Right lobe of liver (tissue), 6 donors: Measurements from ENCODE around the gene HTRA3. TPM values are rescaled to one million over a fixed set of nuclear protein-coding genes. Genes with fewer than 3 reads are reported as not detected.

Source experiments
- ATAC-seq, 4 donors: fragments of 200-7000 bp; cut with Tn5 transposase; one replicate each; pipeline ENCODE4 v1.9.1; 2020; ENCODE audit warnings: mild to moderate bottlenecking in 4 of 4, moderate library complexity in 4 of 4
- DNase-seq, 3 donors: peaks; one replicate each; pipeline ENCODE4 v3.0.0-alpha.2; 2020
- H3K27ac ChIP-seq, 3 donors: fragments of 200-600 bp; one replicate each; pipeline ENCODE4 v1.8.0; 2022
- H3K27me3 ChIP-seq, 2 donors: fragments of 200-600 bp; one replicate each; pipeline ENCODE4 v1.8.0; 2022
- H3K36me3 ChIP-seq, 4 donors: fragments of 200-600 bp; sonication (generic) in 1 of 4; one replicate each; pipeline versions ENCODE4 v1.5.1 to v1.8.0; 2017 to 2022; ENCODE audit warnings: control low read depth in 1 of 4
- H3K4me1 ChIP-seq, 4 donors: fragments of 200-600 bp; sonication (generic) in 1 of 4; one replicate each; pipeline versions ENCODE4 v1.5.1 to v1.8.0; 2017 to 2022; ENCODE audit warnings: control low read depth in 1 of 4
- H3K4me3 ChIP-seq, 3 donors: fragments of 200-600 bp; one replicate each; pipeline ENCODE4 v1.8.0; 2022
- H3K9me3 ChIP-seq, 4 donors: fragments of 200-600 bp; sonication (generic) in 1 of 4; one replicate each; pipeline versions ENCODE4 v1.5.1 to v1.8.0; 2017 to 2022; ENCODE audit warnings: control low read depth in 1 of 4
- CTCF ChIP-seq, 4 donors: fragments of 200-600 bp in 3 of 4; fragments of 450-650 bp in 1 of 4; IDR thresholded peaks; one replicate each; pipeline versions ENCODE4 v1.5.1 to v1.8.0; 2016 to 2022; ENCODE audit warnings: antibody characterized with exemption in 4 of 4, mild to moderate bottlenecking in 2 of 4
- POLR2A ChIP-seq: fragments of 450-650 bp; IDR thresholded peaks from one replicate; pipeline ENCODE4 v1.6.1; 2017; ENCODE audit warnings: antibody characterized with exemption, mild to moderate bottlenecking
- WGBS: methylation state at CpG from one replicate; pipeline ENCODE4 v1.1.6; 2018; ENCODE audit warnings: low coverage, low lambda C conversion rate; ENCODE audit not compliant: insufficient coverage; ENCODE audit errors: missing lambda C conversion rate; 5-methylcytosine and 5-hydroxymethylcytosine counted together
- intact Hi-C, 2 donors: fragments of 100-400 bp; cut with DNase I; formaldehyde crosslinking; loops; one replicate each; pipeline versions ENCODE4 v1.11.2 to v1.14.1; 2022
- total RNA-seq, 6 experiments: library from RNA; depleted of rRNA in 2 of 6; stranded (reverse); fragments of >200 nt in 2 of 6; fragmentation: NEBNext Ultra II Directional in 3 of 6; extraction: Animal tissue kit (Norgen Biotek cat#: 25700) in 3 of 6; gene quantifications; one replicate each; pipeline versions ENCODE4 v1.1.0 to v1.2.4, GENCODE V29; 2016 to 2023
- donor health status: DM: no; HTN: yes; CAD: no.
- donor health status: DM: no; HTN: no; CAD: no.
- donor health status: DM: no; HTN: no; CAD: no.
- donor health status: DM: no; HTN: yes; CAD: no.
- donor health status: DM: no; HTN: yes; CAD: no.

The HTRA3 gene
- total RNA-seq, 6 experiments from 2014 or later: 0.32 to 1.6 (median 1.0) TPM

DNA sequence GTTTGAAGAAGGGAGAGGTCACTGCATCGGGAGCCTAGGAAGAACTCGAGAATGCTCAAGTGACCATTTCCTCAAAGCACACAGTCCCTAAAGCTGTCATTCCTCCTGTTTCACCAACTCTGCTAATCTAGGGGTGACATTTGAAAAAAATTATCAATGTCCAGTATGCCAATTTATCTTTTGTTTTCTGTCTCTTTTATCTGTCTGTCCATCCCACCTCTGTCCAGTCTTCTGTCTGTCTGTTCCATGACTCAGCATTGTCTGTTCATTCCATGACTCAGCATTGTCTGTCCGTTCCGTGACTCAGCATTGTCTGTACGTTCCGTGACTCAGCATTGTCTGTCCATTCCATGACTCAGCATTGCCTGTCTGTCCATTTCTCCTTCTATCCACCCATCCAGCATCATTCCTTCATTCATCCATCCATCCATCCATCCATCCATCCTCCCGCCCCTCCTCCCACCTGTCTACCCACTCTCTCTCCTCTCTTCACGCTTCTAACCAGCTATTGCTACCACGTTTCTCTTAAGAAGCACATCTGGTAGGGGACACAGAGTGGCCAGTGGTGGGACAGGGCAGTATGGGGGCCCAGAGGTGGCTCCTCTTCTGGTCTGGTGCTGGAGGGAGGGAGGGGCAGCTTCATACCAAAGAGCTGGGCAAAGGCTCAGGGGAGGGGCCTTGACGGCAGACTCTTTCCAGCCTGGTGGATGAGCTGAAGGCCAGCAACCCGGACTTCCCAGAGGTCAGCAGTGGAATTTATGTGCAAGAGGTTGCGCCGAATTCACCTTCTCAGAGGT lies 34.1 kb downstream of the HTRA3 start:
- no peaks in the 10 kb centered on the region for H3K27me3 ChIP-seq
- ATAC-seq: peak in 1 of 4 donors; percentile 34
- WGBS: 66% methylated on average over 12 of the region's 13 CpGs
- TF ChIP-seq CTCF (IDR thresholded peaks at IDR 0.05) (no peak), POLR2A (no peak)
- DNase-seq: peak in 2 of 3 donors; percentile 20 to 28
- H3K36me3 ChIP-seq: no peaks in the 10 kb centered on the region
- intact Hi-C loops: no loop called here
- no peaks in the 10 kb centered on the region for H3K4me1 ChIP-seq
- no peak overlapping the region for H3K4me3 ChIP-seq
- no peak overlapping the region for H3K27ac ChIP-seq
- no peaks in the 10 kb centered on the region for H3K9me3 ChIP-seq

GRCh38 chr4:8304827-8305695 lies 35.5 kb downstream of the HTRA3 start:
- Histone ChIP-seq H3K36me3 (no peaks in the 10 kb centered on the region), H3K27ac (no peak overlapping the region), H3K4me3 (no peak overlapping the region), H3K4me1 (peaks cover 0 to 3% (median 0%) of the 10 kb centered on the region in 4 donors), H3K27me3 (no peaks in the 10 kb centered on the region), H3K9me3 (no peaks in the 10 kb centered on the region)
- intact Hi-C loops: no loop called here
- ATAC-seq (no peak), DNase-seq (peak in 2 of 3 donors; percentile 10 to 29)
- no peak for TF ChIP-seq CTCF (IDR thresholded peaks at IDR 0.05)
- no peak for TF ChIP-seq POLR2A
- 67% methylated on average over 8 of the region's 14 CpGs for WGBS

DNA sequence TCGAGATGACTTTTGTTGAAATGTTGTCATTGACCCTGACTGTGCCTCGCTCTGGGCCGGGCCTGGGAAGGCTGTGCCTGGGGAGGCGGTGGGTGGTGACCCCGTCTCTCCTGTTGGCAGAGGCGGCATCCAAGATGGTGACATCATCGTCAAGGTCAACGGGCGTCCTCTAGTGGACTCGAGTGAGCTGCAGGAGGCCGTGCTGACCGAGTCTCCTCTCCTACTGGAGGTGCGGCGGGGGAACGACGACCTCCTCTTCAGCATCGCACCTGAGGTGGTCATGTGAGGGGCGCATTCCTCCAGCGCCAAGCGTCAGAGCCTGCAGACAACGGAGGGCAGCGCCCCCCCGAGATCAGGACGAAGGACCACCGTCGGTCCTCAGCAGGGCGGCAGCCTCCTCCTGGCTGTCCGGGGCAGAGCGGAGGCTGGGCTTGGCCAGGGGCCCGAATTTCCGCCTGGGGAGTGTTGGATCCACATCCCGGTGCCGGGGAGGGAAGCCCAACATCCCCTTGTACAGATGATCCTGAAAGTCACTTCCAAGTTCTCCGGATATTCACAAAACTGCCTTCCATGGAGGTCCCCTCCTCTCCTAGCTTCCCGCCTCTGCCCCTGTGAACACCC lies 36.4 kb downstream of the HTRA3 start:
- H3K27ac ChIP-seq: no peak overlapping the region
- no peak for ATAC-seq
- H3K27me3 ChIP-seq: no peaks in the 10 kb centered on the region
- H3K4me3 ChIP-seq: no peak overlapping the region
- WGBS: no CpG with 5 or more reads among the region's 35 CpGs
- TF ChIP-seq CTCF (IDR thresholded peaks at IDR 0.05): no peak
- no peak for TF ChIP-seq POLR2A
- H3K4me1 ChIP-seq: peaks cover 0 to 3% (median 0%) of the 10 kb centered on the region in 4 donors
- H3K36me3 ChIP-seq: no peaks in the 10 kb centered on the region
- intact Hi-C loops: no loop called here
- peak in 2 of 3 donors; percentile 41 to 55 for DNase-seq
- H3K9me3 ChIP-seq: no peaks in the 10 kb centered on the region

DNA sequence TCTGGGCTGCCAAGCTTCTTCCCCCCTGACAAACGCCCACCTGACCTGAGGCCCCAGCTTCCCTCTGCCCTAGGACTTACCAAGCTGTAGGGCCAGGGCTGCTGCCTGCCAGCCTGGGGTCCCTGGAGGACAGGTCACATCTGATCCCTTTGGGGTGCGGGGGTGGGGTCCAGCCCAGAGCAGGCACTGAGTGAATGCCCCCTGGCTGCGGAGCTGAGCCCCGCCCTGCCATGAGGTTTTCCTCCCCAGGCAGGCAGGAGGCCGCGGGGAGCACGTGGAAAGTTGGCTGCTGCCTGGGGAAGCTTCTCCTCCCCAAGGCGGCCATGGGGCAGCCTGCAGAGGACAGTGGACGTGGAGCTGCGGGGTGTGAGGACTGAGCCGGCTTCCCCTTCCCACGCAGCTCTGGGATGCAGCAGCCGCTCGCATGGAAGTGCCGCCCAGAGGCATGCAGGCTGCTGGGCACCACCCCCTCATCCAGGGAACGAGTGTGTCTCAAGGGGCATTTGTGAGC lies 37.0 kb downstream of the HTRA3 start:
- Histone ChIP-seq H3K9me3 (no peaks in the 10 kb centered on the region), H3K36me3 (no peaks in the 10 kb centered on the region), H3K4me3 (no peak overlapping the region), H3K27me3 (no peaks in the 10 kb centered on the region), H3K4me1 (peaks cover 0 to 3% (median 0%) of the 10 kb centered on the region in 4 donors), H3K27ac (no peak overlapping the region)
- intact Hi-C loops: no loop called here
- no peak for TF ChIP-seq CTCF (IDR thresholded peaks at IDR 0.05)
- TF ChIP-seq POLR2A: no peak
- no CpG with 5 or more reads among the region's 16 CpGs for WGBS
- DNase-seq (peak in 2 of 3 donors; percentile 41 to 42), ATAC-seq (peak in 1 of 4 donors; percentile 5)
